HL-60 (cell line): ENCODE results near the gene ALK.

Experiments
- CTCF ChIP-seq: IDR thresholded peaks from one replicate; pipeline ENCODE4 v1.5.1; 2011; ENCODE audit warnings: low read length, control low read depth, inconsistent platforms; ENCODE audit not compliant: insufficient read depth
- GABPA ChIP-seq: IDR thresholded peaks from 2 replicates; pipeline ENCODE4 v1.6.1; 2012; ENCODE audit warnings: low read depth
- POLR2AphosphoS5 ChIP-seq: IDR thresholded peaks from 2 replicates; pipeline ENCODE4 v1.6.1; 2012; ENCODE audit warnings: low read depth
- TF ChIP-seq, protein P1 (sequence below): IDR thresholded peaks from 2 replicates; pipeline ENCODE4 v1.6.1; 2012; ENCODE audit warnings: low read depth; ENCODE audit not compliant: insufficient replicate concordance

GRCh38 chr2:29247336-29247914 lies 674.0 kb downstream of the ALK start:
- TF ChIP-seq CTCF, result no peak
- TF ChIP-seq, protein P1, sequence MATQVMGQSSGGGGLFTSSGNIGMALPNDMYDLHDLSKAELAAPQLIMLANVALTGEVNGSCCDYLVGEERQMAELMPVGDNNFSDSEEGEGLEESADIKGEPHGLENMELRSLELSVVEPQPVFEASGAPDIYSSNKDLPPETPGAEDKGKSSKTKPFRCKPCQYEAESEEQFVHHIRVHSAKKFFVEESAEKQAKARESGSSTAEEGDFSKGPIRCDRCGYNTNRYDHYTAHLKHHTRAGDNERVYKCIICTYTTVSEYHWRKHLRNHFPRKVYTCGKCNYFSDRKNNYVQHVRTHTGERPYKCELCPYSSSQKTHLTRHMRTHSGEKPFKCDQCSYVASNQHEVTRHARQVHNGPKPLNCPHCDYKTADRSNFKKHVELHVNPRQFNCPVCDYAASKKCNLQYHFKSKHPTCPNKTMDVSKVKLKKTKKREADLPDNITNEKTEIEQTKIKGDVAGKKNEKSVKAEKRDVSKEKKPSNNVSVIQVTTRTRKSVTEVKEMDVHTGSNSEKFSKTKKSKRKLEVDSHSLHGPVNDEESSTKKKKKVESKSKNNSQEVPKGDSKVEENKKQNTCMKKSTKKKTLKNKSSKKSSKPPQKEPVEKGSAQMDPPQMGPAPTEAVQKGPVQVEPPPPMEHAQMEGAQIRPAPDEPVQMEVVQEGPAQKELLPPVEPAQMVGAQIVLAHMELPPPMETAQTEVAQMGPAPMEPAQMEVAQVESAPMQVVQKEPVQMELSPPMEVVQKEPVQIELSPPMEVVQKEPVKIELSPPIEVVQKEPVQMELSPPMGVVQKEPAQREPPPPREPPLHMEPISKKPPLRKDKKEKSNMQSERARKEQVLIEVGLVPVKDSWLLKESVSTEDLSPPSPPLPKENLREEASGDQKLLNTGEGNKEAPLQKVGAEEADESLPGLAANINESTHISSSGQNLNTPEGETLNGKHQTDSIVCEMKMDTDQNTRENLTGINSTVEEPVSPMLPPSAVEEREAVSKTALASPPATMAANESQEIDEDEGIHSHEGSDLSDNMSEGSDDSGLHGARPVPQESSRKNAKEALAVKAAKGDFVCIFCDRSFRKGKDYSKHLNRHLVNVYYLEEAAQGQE, result no peak
- no peak for TF ChIP-seq POLR2AphosphoS5
- TF ChIP-seq GABPA, result no peak
